Effector CD4-positive, alpha-beta T cell (primary cell): ENCODE results near the gene DDHD1.
"Not testable (repeated sequence)": the region's sequence is repeated elsewhere in the genome, so short reads cannot be mapped to it uniquely, and the experiment has no call there.

ENCODE experiments used
- DNase-seq: peaks from one replicate; pipeline ENCODE4 v3.0.0-alpha.2; 2020

Gene DDHD1

DNA sequence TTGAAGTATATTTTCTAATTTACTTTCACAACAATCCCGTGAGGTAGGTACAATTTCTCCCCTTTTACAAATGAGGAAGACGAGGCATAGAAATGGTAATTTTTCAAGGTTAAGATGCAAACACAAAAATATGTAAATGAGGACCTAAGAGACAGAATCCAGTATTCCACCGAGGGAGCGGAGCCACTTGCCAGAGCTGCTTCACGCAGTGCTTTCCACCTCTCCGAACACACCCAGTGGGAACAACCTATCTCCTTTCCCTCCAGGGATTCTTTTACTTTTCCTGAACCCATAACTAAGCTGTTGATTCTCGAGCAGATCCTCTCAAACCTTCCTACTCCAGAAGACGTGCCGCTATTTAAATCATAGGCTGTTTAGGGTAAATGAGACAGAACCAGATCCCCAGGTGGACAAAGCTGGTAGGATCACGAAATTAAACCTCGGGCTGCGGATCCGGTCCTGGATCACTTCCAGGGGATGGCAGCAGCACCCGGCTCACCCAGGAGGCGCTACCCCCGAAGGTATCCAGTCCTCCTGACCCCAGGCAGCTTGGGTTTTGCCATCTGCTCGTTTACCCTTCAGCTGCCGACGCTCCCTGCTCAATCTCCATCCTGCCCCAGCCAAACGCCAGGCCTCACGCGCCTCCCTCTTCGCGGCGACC is 1.5 kb downstream of the DDHD1 start:
- peak; percentile 41 for DNase-seq

DNA sequence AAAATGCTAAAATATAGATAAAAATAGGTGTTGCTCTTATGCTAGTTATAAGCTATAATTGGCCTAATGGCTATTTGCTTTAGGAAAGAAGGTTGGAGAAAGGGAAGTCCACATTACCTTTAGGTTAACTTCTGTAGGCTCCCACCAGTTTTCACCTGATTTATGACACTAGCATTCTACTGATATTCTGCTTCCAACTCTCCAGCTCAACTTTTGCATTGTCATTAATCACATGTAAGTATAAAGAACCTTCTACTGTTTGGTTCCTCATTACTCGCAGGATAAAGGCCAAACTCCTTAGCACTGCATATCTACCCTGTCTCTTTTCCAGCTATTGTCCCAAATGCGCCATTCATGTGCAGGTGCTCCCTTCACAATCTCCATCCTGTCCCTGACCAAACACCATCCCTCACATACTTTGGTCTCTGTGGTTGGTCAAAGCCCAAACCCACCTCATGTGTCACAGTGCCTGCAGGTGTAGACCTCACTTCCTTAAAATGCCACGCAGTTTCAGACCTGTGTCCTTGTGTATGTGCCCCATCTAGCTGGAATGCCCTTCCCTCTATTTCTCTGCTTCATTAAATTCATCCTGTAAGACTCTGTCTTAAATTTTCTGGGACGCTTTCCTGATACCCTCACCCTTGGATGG is 3.3 kb downstream of the DDHD1 start:
- DNase-seq, result no peak

DNA sequence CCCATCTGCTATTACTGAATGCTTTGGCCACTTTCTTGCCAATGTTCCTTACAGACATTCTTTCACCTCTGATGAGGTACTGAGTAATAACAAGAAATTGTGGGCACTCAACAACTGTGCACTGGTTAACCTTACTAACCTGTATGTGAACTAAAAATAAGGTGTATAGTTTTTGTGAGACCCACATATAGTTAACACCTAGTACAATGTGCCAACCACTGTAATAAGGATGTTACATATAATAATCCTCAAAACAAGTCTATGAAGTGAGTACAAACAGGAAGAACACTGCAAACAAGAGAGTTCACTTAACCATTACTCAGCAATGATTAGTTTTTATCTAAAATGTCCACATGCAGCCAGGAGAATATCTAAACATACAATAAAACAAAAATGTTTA is 4.5 kb downstream of the DDHD1 start:
- DNase-seq, result no peak

DNA sequence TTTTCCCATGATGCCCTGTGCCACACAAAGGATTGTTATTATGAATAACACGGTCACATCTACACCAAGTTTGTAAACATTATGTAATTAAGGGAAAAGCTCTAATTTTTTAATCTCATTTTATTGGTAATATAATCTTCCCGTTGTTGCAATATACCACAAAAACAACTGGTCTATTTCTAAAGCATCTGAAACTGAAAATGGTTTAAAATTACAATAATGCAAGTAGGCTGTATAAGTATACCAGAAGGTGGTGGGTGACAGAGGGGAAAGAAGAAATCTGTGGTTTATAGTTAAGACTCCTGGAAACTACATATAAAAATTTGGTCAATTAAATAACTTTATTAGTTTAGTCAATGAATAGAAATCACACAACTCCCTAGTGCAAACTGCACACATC is 5.2 kb downstream of the DDHD1 start:
- DNase-seq, result no peak

GRCh38 chr14:53147208-53147607 is 5.9 kb downstream of the DDHD1 start:
- no peak for DNase-seq

DNA sequence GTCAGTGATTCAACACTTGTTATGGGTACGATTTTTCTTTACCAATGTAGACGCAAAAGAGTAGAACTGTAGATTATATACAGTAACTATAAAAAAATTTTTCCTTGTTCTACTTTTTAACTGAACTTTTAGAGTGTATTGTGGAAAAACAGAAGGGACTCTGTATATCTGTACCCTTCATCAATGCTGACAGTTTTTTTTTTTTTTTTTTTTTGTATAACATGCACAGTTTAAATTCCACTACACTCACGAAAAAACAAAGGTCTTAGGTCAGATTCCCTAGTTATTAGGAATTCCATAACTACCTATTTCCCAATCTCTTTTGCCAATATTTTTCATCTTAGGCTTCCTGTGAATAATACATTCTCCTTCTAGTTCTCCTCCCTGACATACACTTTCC is 6.4 kb downstream of the DDHD1 start:
- DNase-seq, result no peak

GRCh38 chr14:53144244-53144643 is 8.9 kb downstream of the DDHD1 start:
- no peak for DNase-seq

GRCh38 chr14:53140585-53140984 is 12.5 kb downstream of the DDHD1 start:
- DNase-seq, result no peak

DNA sequence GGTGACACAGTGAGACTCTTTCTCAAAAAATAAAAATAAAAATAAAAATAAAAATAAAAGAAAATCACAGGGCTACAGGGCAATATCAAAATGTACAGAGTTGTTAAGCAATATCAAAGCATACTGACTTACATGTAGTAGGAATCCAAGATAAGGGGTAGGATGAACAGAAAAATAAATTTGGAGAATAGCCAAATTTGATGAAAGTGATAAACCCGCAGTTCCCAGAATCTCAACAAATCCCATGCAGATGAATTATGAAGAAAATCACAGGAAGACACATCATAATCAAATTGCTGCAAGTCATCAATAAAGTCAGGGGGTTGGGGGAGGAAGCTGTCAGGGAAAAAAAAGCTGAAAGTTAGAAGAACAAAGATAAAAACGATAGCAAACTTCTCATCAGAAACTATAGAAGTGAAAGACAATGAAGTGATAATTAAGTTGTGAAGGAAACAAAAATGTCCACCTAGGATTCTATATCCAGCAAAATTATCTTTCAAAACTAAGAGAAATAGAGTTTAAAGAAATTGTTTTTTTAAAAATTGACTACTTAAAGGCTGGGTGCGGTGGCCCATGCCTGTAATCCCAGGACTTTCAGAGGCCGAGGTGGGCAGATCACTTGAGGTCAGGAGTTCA is 15.4 kb downstream of the DDHD1 start:
- DNase-seq, result no peak

GRCh38 chr14:53130491-53130890 is 22.6 kb downstream of the DDHD1 start:
- DNase-seq, result not testable (repeated sequence)

GRCh38 chr14:53128303-53129028 is 24.7 kb downstream of the DDHD1 start:
- no peak for DNase-seq

DNA sequence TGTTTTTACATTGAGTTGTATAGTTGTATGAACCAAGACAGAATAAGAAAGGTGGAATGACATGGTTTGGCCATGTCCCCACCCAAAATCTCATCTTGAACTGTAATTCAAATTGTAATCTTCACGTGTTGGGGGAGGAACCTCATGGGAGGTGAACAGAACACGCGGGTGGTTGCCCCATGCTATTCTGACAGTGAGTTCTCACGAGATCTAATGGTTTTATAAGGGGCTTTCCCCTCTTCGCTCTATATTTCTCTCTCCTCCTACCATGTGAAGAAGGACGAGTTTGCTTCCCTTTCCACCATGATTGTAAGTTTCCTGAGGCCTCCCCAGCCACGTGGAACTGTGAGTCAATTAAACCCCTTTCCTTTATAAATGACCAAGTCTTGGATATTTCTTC is 25.3 kb downstream of the DDHD1 start:
- DNase-seq, result no peak

- DNase-seq, result no peak
These were observed 26.0 kb downstream of the DDHD1 start for GRCh38 chr14:53127151-53127550.

DNA sequence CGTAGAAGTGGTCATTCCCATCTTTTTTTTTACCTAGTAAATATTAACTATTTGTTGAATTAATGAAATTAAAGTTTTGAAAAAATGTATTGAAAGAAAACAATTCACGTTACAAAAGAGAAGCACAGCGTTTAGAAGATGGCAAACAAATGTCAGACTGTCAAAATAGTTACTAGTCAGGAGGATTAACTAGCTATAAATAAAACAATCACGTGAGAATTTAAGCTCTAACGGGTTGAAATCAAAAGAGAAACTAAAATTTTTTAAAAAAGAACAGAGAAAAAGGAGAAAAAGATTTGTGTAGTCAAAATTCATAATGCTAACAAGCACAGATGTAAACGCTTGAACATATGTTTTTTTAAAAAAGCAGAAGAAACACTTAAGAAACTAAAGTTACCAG is 26.4 kb downstream of the DDHD1 start:
- DNase-seq, result no peak

DNA sequence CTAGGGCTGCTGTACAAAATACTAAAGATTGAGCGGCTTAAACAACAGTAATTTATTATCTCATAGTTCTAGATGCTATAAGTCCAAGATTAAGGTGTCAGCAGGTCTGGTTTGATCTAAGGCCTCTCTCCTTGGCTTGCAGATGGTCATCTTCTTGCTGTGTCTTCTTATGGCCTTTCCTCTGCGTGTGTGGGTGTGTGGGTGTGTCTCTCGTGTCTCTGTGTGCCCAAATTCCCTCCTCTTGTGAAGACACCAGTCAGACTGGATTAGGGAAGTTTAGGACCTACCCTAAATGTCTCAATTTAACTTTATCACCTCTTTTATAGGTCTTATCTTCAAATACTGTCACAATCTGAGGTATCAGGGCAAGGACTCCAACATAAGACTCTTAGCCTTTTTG is 28.3 kb downstream of the DDHD1 start:
- DNase-seq, result no peak

GRCh38 chr14:53121419-53121818 is 31.7 kb downstream of the DDHD1 start:
- not testable (repeated sequence) for DNase-seq

- DNase-seq, result not testable (repeated sequence)
These were observed 35.6 kb downstream of the DDHD1 start for GRCh38 chr14:53117479-53117878.

DNA sequence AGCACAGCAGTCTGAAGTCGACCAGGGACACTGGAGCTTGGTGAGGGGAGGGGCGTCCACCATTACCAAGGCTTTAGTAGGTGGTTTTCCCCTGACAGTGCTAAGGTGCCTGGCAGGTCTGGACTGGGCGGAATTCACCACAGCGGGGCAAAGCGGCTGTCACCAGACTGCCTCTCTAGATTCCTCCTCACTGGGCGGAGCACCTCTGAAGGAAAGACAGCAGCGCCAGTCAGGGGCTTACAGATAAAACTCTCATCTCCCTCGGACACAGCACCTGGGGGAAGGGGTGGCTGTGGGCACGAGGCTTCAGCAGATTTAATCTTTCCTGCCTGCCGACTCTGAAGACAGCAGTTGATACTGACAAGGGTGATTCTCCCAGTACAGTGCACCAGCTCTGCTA is 39.1 kb downstream of the DDHD1 start:
- no peak for DNase-seq

DNA sequence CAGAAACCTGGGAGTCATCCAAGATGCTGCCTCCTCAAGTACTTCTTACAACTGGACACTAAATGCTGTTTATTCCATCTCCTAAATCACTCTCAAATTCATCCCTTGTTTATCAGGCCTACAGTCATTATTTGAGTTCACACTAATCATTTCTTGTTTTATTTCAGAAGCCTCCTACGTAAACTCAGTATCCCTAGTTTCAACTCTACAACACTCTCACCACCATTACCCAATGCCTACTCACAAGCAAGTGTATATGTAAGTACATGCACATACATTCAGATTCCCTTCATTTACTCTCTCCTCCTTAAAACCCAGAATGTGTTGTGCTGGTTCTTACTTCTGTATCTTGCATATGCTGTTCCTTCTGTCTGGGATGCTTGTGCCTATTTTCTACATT is 43.0 kb downstream of the DDHD1 start:
- no peak for DNase-seq

GRCh38 chr14:53109105-53110041 is 43.8 kb downstream of the DDHD1 start:
- peak; percentile 14 for DNase-seq

DNA sequence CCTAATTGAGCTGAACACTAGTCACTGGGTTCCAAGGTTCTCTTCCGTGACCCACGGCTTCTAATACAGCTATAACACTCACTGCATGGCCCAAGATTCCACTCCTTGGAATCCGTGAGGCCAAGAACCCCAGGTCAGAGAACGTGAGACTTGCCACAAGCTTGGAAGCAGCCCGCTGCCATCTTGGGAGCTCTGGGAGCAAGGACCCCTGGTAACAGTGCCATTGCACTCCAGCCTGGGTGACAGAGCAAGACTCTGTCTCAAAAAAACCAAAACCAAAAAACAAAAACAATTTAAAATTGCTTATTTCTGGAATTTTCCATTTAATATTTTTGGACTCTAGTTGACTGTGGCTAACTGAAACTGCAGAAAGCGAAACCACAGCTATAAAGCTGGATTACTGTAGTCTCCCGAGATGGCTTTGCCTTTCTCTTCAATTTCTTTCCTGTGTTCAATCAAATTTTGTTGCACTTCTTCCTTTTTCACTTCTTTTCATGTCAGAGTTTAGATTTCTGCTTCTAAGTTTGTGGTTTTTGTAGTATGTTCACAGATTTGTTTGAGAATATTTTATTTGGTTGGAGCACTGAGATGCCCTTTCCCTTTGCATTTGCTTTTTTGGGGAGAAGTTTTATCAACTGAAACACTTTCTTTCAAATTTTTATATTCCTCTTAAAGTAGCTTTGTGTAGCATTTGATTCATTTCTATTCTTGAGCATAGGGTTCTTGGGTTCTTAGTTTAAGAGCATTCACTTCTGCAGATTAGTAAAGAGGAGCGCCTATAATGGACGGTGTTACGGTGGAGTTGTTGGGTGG is 44.6 kb downstream of the DDHD1 start:
- no peak for DNase-seq

- no peak for DNase-seq
These were observed 46.4 kb downstream of the DDHD1 start for GRCh38 chr14:53106768-53107167.
